OCI-LY7 (cell line): ENCODE measurements around the gene CIART.

ENCODE experiments used
- EZH2phosphoT487 ChIP-seq: fragments of 200-600 bp; sonication (generic); IDR thresholded peaks from 2 replicates; pipeline ENCODE4 v1.6.1; 2018; ENCODE audit warnings: low read depth, borderline replicate concordance, mild to moderate bottlenecking, mixed run types, antibody characterized with exemption, low read length, moderate library complexity, mixed read lengths
- TF ChIP-seq, protein P1 (sequence below): fragments of 200-600 bp; sonication (generic); conservative IDR thresholded peaks from 2 replicates; pipeline ENCODE4 v1.5.1; 2014; ENCODE audit warnings: mild to moderate bottlenecking, antibody characterized with exemption, low read length, moderate library complexity, mixed read lengths

DNA sequence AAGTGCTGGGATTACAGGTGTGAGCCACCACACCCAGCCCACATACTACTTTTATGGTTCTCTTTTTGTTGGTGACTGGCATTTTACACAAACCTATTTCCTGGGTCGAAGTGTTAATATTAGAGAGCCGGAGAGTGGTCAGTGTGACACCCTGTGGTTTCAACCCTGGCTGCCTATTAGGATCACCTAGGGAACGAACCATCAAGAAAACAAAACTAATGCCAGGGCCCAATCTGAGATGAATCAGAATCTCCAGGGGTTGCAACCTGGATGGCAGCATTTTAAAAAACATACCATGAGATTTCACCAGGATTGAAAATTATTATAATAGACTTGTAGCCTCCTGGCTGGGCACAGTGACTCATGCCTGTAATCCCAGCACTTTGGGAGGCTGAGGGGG lies 17.4 kb downstream of the CIART start:
- TF ChIP-seq, protein P1, sequence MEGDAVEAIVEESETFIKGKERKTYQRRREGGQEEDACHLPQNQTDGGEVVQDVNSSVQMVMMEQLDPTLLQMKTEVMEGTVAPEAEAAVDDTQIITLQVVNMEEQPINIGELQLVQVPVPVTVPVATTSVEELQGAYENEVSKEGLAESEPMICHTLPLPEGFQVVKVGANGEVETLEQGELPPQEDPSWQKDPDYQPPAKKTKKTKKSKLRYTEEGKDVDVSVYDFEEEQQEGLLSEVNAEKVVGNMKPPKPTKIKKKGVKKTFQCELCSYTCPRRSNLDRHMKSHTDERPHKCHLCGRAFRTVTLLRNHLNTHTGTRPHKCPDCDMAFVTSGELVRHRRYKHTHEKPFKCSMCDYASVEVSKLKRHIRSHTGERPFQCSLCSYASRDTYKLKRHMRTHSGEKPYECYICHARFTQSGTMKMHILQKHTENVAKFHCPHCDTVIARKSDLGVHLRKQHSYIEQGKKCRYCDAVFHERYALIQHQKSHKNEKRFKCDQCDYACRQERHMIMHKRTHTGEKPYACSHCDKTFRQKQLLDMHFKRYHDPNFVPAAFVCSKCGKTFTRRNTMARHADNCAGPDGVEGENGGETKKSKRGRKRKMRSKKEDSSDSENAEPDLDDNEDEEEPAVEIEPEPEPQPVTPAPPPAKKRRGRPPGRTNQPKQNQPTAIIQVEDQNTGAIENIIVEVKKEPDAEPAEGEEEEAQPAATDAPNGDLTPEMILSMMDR, result no peak
- no peak for TF ChIP-seq EZH2phosphoT487
